ENCODE measurements around the gene CDH4.

DNA sequence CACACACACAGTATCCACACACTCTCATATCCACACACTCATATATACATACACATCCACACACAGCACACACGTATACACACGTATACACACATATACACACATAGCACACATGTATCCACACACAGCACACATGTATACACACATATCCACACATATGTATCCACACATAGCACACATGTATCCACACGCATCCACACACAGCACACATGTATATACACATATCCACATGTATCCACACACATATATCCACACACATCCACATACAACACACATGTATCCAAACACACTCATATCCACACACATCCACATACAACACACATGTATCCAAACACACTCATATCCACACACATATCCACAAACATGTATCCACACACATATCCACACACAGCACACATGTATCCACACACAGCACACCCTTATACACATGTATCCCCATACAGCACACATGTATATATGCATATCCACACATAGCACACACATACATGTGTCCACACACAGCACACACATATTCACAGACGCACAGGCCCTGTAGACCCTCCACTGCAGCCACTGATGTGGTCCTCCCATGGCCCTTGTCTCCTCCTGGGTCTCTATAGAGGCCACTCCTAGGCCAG lies 172.1 kb downstream of the CDH4 start:
- TF ChIP-seq, protein P1, sequence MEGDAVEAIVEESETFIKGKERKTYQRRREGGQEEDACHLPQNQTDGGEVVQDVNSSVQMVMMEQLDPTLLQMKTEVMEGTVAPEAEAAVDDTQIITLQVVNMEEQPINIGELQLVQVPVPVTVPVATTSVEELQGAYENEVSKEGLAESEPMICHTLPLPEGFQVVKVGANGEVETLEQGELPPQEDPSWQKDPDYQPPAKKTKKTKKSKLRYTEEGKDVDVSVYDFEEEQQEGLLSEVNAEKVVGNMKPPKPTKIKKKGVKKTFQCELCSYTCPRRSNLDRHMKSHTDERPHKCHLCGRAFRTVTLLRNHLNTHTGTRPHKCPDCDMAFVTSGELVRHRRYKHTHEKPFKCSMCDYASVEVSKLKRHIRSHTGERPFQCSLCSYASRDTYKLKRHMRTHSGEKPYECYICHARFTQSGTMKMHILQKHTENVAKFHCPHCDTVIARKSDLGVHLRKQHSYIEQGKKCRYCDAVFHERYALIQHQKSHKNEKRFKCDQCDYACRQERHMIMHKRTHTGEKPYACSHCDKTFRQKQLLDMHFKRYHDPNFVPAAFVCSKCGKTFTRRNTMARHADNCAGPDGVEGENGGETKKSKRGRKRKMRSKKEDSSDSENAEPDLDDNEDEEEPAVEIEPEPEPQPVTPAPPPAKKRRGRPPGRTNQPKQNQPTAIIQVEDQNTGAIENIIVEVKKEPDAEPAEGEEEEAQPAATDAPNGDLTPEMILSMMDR (IDR thresholded peaks at IDR 0.05 in 8 of 11, conservative IDR thresholded peaks at IDR 0.05 in 3 of 11) = no peak
- TF ChIP-seq POLR2AphosphoS5 (IDR thresholded peaks at IDR 0.05) = no peak
- TF ChIP-seq POLR2A (IDR thresholded peaks at IDR 0.05) = no peak
